Measurements from ENCODE around the gene ZNF32. TPM values are rescaled to one million over a fixed set of nuclear protein-coding genes. Genes with fewer than 3 reads are reported as not detected.

The ZNF32 gene
- total RNA-seq, 1 experiment from 2014 or later, result 14.6 TPM

GRCh38 chr10:43671659-43672531 lies 23.2 kb upstream of the ZNF32 start:
- Histone ChIP-seq H2AFZ (ENCODE audit: low read length) (no peak overlapping the region), H3K27ac (ENCODE audit: insufficient read length, low read depth, low read length) (no peak overlapping the region), H3K79me2 (ENCODE audit: insufficient read depth, low read length) (no peaks in the 10 kb centered on the region), H2BK120ac (ENCODE audit: low read depth, low read length, poor library complexity, severe bottlenecking) (no peak overlapping the region), H4K5ac (ENCODE audit: insufficient read length, low read depth, low read length) (no peak overlapping the region), H3K4ac (ENCODE audit: low read depth, low read length) (no peak overlapping the region), H4K20me1 (ENCODE audit: control insufficient read depth, insufficient read depth, insufficient read length) (no peaks in the 10 kb centered on the region), H2BK15ac (ENCODE audit: low read depth, low read length) (no peak overlapping the region), H2AK5ac (ENCODE audit: insufficient read length, low read length) (no peak overlapping the region), H4K8ac (replicated peaks; ENCODE audit: insufficient read length, low read depth, low read length) (no peak overlapping the region), H2BK12ac (ENCODE audit: insufficient read length, low read depth, low read length) (no peak overlapping the region), H3K9ac (ENCODE audit: extremely low read depth, insufficient read length, low read length) (no peak overlapping the region), H3K14ac (ENCODE audit: insufficient read depth, low read length) (no peak overlapping the region), H2BK20ac (ENCODE audit: low read depth, low read length, poor library complexity, severe bottlenecking) (no peak overlapping the region), H3K23me2 (ENCODE audit: insufficient read length, low read depth, low read length, poor library complexity, severe bottlenecking) (peaks cover 7% of the 10 kb centered on the region), H3K9me3 (ENCODE audit: control insufficient read depth, low read depth, low read length) (no peaks in the 10 kb centered on the region), H3K23ac (ENCODE audit: insufficient read length, low read depth, low read length) (no peak overlapping the region), H3K4me1 (ENCODE audit: insufficient read depth, low read length) (no peaks in the 10 kb centered on the region), H3K18ac (ENCODE audit: insufficient read length, low read depth, low read length) (no peak overlapping the region), H3K27me3 (ENCODE audit: insufficient read depth, low read length) (no peaks in the 10 kb centered on the region), H3K4me2 (ENCODE audit: insufficient read depth, insufficient read length, low read length) (no peak overlapping the region), H3K79me1 (ENCODE audit: insufficient read depth, low read depth, low read length, poor library complexity, severe bottlenecking) (no peaks in the 10 kb centered on the region), H3T11ph (ENCODE audit: low read length) (no peak overlapping the region), H4K91ac (ENCODE audit: insufficient read length, low read depth, low read length) (no peak overlapping the region), H2BK5ac (ENCODE audit: insufficient read length, low read length) (no peak overlapping the region), H3K56ac (ENCODE audit: insufficient read length, low read depth, low read length) (no peak overlapping the region)
- no peak overlapping the region for H3K27ac Mint-ChIP-seq
- H3K9me3 Mint-ChIP-seq, result no peaks in the 10 kb centered on the region; a peak in 2 of 5 replicates
- peaks cover 3 to 11% of the 10 kb centered on the region in 2 experiments; a peak in 3 of 4 replicates for H3K4me1 Mint-ChIP-seq
- H3K4me3 Mint-ChIP-seq, result no peak overlapping the region
- WGBS (ENCODE audit: extremely low coverage, insufficient read length, low lambda C conversion rate), result no CpG with 5 or more reads among the region's 18 CpGs
- H3K27me3 Mint-ChIP-seq (ENCODE audit: low read depth), result peaks cover 23% of the 10 kb centered on the region
- peak; percentile 84 for TF ChIP-seq CTCF (conservative IDR thresholded peaks at IDR 0.05)
- DNase-seq, result peak; percentile 79
- H3K36me3 Mint-ChIP-seq (ENCODE audit: insufficient read depth in 1 of 3, low read depth in 3 of 3), result no peaks in the 10 kb centered on the region; a peak in 1 of 7 replicates

Data from H9 (cell line).